Measurements from ENCODE around the gene MTHFD2L. TPM values are rescaled to one million over a fixed set of nuclear protein-coding genes. Genes with fewer than 3 reads are reported as not detected.

The MTHFD2L gene
- total and polyA plus RNA-seq, 2 donors (not counting 3 experiments of a cell fraction or from before 2014, with no cell fraction given), result 6.9 to 15.2 TPM

DNA sequence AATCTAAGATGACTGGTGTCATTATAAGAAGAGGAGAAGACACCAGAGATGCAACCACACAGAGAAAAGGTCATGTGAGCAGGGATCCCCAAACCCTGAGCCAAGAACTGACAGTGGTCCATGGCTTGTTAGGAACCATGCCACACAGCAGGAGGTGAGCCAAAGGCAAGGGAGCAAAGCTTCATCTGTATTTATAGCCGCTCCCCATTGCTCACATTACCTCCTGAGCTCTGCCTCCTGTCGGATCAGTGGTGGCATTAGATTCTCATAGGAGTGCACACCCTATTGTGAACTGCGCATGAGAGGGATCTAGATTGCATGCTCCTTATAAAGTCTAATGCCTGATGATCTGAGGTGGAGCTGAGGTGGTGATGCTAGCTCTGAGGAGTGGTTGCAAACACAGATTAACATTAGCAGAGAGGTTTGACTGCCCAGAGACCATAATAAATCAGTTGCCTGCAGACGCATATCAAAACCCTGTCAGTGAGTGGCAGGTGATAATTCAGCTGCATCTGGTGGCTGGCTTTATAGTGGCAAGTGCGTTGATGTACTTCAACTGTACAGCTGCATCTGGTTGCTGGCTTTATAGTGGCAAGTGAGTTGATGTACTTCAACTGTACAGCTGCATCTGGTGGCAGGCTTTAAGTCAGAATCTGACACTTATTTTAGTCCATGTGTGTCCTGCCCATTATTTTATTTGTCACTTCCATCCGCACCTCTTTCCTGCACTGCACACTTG, 39.1 kb upstream of the MTHFD2L start:
- BruUV-seq (replicated peaks), result no TSS peak
- Histone ChIP-seq H3K9me3 (replicated peaks; ENCODE audit: control insufficient read depth, insufficient read depth, low read length) (no peaks in the 10 kb centered on the region), H3K9me1 (replicated peaks; ENCODE audit: control insufficient read depth, extremely low read depth, insufficient read depth, low read length) (no peaks in the 10 kb centered on the region), H2AFZ (ENCODE audit: low read depth, low read length) (no peak overlapping the region), H3K27me3 (ENCODE audit: control insufficient read depth in 2 of 2, insufficient read depth in 2 of 2, low read length in 2 of 2) (no peaks in the 10 kb centered on the region), H3K4me1 (ENCODE audit: control insufficient read depth, extremely low read depth, insufficient read depth, low read length) (peaks cover 18% of the 10 kb centered on the region), H3K4me3 (replicated peaks in 1 of 3; ENCODE audit: insufficient read depth in 1 of 3, low read depth in 1 of 3, low read length in 3 of 3) (no peak overlapping the region), H4K20me1 (replicated peaks; ENCODE audit: control insufficient read depth, extremely low read depth, insufficient read depth, low read length) (no peaks in the 10 kb centered on the region), H3K79me2 (ENCODE audit: control insufficient read depth, insufficient read depth, low read length) (no peaks in the 10 kb centered on the region), H3K9ac (replicated peaks; ENCODE audit: extremely low read depth, insufficient read depth, low read length) (no peak overlapping the region), H3K36me3 (ENCODE audit: control insufficient read depth in 2 of 2, extremely low read depth in 1 of 2, insufficient read depth in 2 of 2, low read length in 2 of 2) (no peaks in the 10 kb centered on the region), H3K4me2 (ENCODE audit: insufficient read depth, low read length) (no peak overlapping the region), H3K27ac (ENCODE audit: insufficient read depth, low read depth, low read length) (no peak overlapping the region)
- DNase-seq (ENCODE audit: low read depth, low spot score) (no peak), FAIRE-seq (no peak)
- dilution Hi-C loops (cut with MboI; ENCODE audit: extremely low pct_ligation_motif_present, low sequenced_read_pairs) (no loop called here), intact Hi-C loops (cut with micrococcal nuclease) (loop anchor here (5.0 kb wide), 2 partner anchors 391 to 861 kb away; partner anchors contain the start of gene ANKRD17)
- ChIA-PET CTCF (interaction anchor here (3.7 to 3.8 kb wide), 2 partner anchors 16 to 20 kb away, joined by 22 to 30 read pairs; partner anchors contain the start of gene CXCL2), POLR2A (no interaction called here)
- no peak for TF ChIP-seq MYC (IDR thresholded peaks at IDR 0.05; ENCODE audit: low read depth, low read length)
- TF ChIP-seq POLR2A (IDR thresholded peaks at IDR 0.05; ENCODE audit: low read depth, low read length), result no peak
- TF ChIP-seq GATA2 (IDR thresholded peaks at IDR 0.05; ENCODE audit: insufficient read depth, insufficient read length, low read depth, low read length), result no peak
- TF ChIP-seq MAX (IDR thresholded peaks at IDR 0.05; ENCODE audit: insufficient read depth, insufficient read length), result no peak

- DNase-seq (ENCODE audit: low read depth, low spot score), result no peak
- Histone ChIP-seq H3K79me2 (ENCODE audit: control insufficient read depth, insufficient read depth, low read length) (no peaks in the 10 kb centered on the region), H3K4me2 (ENCODE audit: insufficient read depth, low read length) (no peak overlapping the region), H2AFZ (ENCODE audit: low read depth, low read length) (no peak overlapping the region), H3K27me3 (ENCODE audit: control insufficient read depth in 2 of 2, insufficient read depth in 2 of 2, low read length in 2 of 2) (no peaks in the 10 kb centered on the region), H3K4me1 (ENCODE audit: control insufficient read depth, extremely low read depth, insufficient read depth, low read length) (peaks cover 18% of the 10 kb centered on the region), H3K27ac (ENCODE audit: insufficient read depth, low read depth, low read length) (no peak overlapping the region), H3K9ac (replicated peaks; ENCODE audit: extremely low read depth, insufficient read depth, low read length) (no peak overlapping the region), H4K20me1 (replicated peaks; ENCODE audit: control insufficient read depth, extremely low read depth, insufficient read depth, low read length) (no peaks in the 10 kb centered on the region), H3K9me3 (replicated peaks; ENCODE audit: control insufficient read depth, insufficient read depth, low read length) (no peaks in the 10 kb centered on the region), H3K36me3 (ENCODE audit: control insufficient read depth in 2 of 2, extremely low read depth in 1 of 2, insufficient read depth in 2 of 2, low read length in 2 of 2) (no peaks in the 10 kb centered on the region), H3K9me1 (replicated peaks; ENCODE audit: control insufficient read depth, extremely low read depth, insufficient read depth, low read length) (no peaks in the 10 kb centered on the region), H3K4me3 (replicated peaks in 1 of 3; ENCODE audit: insufficient read depth in 1 of 3, low read depth in 1 of 3, low read length in 3 of 3) (no peak overlapping the region)
- CTCF ChIA-PET, result no interaction called here
- TF ChIP-seq POLR2A (IDR thresholded peaks at IDR 0.05; ENCODE audit: low read depth, low read length) (no peak), MAX (IDR thresholded peaks at IDR 0.05; ENCODE audit: insufficient read depth, insufficient read length) (no peak), MYC (IDR thresholded peaks at IDR 0.05; ENCODE audit: low read depth, low read length) (no peak), GATA2 (IDR thresholded peaks at IDR 0.05; ENCODE audit: insufficient read depth, insufficient read length, low read depth, low read length) (no peak), JUN (IDR thresholded peaks at IDR 0.05; ENCODE audit: borderline replicate concordance, insufficient read depth, insufficient read length, low read depth) (no peak), POLR2AphosphoS5 (IDR thresholded peaks at IDR 0.05; ENCODE audit: insufficient read depth, low read depth, low read length) (no peak), FOS (IDR thresholded peaks at IDR 0.05; ENCODE audit: borderline replicate concordance, insufficient read depth, low read length) (no peak)
- no peak for FAIRE-seq
- intact Hi-C loops (cut with micrococcal nuclease) (no loop called here), dilution Hi-C loops (cut with MboI; ENCODE audit: extremely low pct_ligation_motif_present, low sequenced_read_pairs) (no loop called here)
- POLR2A ChIA-PET, result no interaction called here
- BruUV-seq (replicated peaks), result no TSS peak
Measured at GRCh38 chr4:74120086-74120485, 37.8 kb upstream of the MTHFD2L start.
